HepG2 (cell line): ENCODE results near the gene SULT2B1. TPM values are rescaled to one million over a fixed set of nuclear protein-coding genes. Genes with fewer than 3 reads are reported as not detected.

Experiments used
- GLI4 ChIP-seq: sonication (generic); formaldehyde crosslinking; IDR thresholded peaks from 2 replicates; pipeline ENCODE4 v1.5.1; 2020; ENCODE audit warnings: missing genetic modification reagents, mild to moderate bottlenecking, moderate library complexity, borderline replicate concordance
- HDAC2 ChIP-seq: sonication (generic); formaldehyde crosslinking; IDR thresholded peaks from 2 replicates; pipeline ENCODE4 v1.4.0; 2020; ENCODE audit warnings: missing genetic modification reagents
- KDM5B ChIP-seq: sonication (generic); formaldehyde crosslinking; IDR thresholded peaks from 2 replicates; pipeline ENCODE4 v1.4.0; 2020; ENCODE audit warnings: missing genetic modification reagents, mild to moderate bottlenecking, borderline replicate concordance
- KLF13 ChIP-seq: sonication (generic); formaldehyde crosslinking; IDR thresholded peaks from 2 replicates; pipeline ENCODE4 v1.4.0; 2020; ENCODE audit warnings: mild to moderate bottlenecking, missing genetic modification reagents
- MEIS2 ChIP-seq: sonication (generic); formaldehyde crosslinking; IDR thresholded peaks from 2 replicates; pipeline ENCODE4 v1.9.0; 2021; ENCODE audit warnings: mild to moderate bottlenecking, missing genetic modification reagents
- POLR2G ChIP-seq: fragments of 200-400 bp; formaldehyde crosslinking; IDR thresholded peaks from 2 replicates; pipeline ENCODE4 v1.6.1; 2018; ENCODE audit warnings: mild to moderate bottlenecking, low read depth, low read length, moderate library complexity
- RARA ChIP-seq: IDR thresholded peaks from 2 replicates; pipeline ENCODE4 v1.6.1; 2016; ENCODE audit warnings: missing genetic modification reagents, missing compliant biosample characterization
- THAP8 ChIP-seq: sonication (generic); formaldehyde crosslinking; IDR thresholded peaks from 2 replicates; pipeline ENCODE4 v1.5.1; 2020; ENCODE audit warnings: missing genetic modification reagents, mild to moderate bottlenecking, borderline replicate concordance
- THRA ChIP-seq: sonication (generic); formaldehyde crosslinking; IDR thresholded peaks from 2 replicates; pipeline ENCODE4 v1.4.0; 2020; ENCODE audit warnings: missing genetic modification reagents, borderline replicate concordance
- UBTF ChIP-seq: sonication (generic); formaldehyde crosslinking; IDR thresholded peaks from 2 replicates; pipeline ENCODE4 v1.4.0; 2020; ENCODE audit warnings: mild to moderate bottlenecking, missing genetic modification reagents
- ZBTB2 ChIP-seq: sonication (generic); formaldehyde crosslinking; IDR thresholded peaks from 2 replicates; pipeline ENCODE4 v1.8.0; 2022; ENCODE audit warnings: low read depth, missing genetic modification reagents
- ZBTB33 ChIP-seq: sonication (generic); formaldehyde crosslinking; IDR thresholded peaks from 2 replicates; pipeline ENCODE4 v1.4.0; 2020; ENCODE audit warnings: missing genetic modification reagents
- ZEB1 ChIP-seq: IDR thresholded peaks from 2 replicates; pipeline ENCODE4 v1.6.1; 2012; ENCODE audit warnings: mild to moderate bottlenecking, low read depth, inconsistent platforms; ENCODE audit not compliant: insufficient replicate concordance
- ZNF205 ChIP-seq: IDR thresholded peaks from 2 replicates; pipeline ENCODE4 v1.6.1; 2018; ENCODE audit warnings: missing biosample characterization, missing genetic modification reagents
- ZNF263 ChIP-seq: sonication (generic); formaldehyde crosslinking; IDR thresholded peaks from 2 replicates; pipeline ENCODE4 v1.4.0; 2020; ENCODE audit warnings: missing genetic modification reagents
- ZNF556 ChIP-seq: sonication (generic); formaldehyde crosslinking; IDR thresholded peaks from 2 replicates; pipeline ENCODE4 v1.4.0; 2020; ENCODE audit warnings: mild to moderate bottlenecking, missing genetic modification reagents, borderline replicate concordance
- ZNF615 ChIP-seq: sonication (generic); formaldehyde crosslinking; IDR thresholded peaks from 2 replicates; pipeline ENCODE4 v1.5.0; 2020; ENCODE audit warnings: mild to moderate bottlenecking, missing genetic modification reagents, borderline replicate concordance
- ZNF619 ChIP-seq: sonication (generic); formaldehyde crosslinking; IDR thresholded peaks from 2 replicates; pipeline ENCODE4 v1.4.0; 2020; ENCODE audit warnings: mild to moderate bottlenecking, missing genetic modification reagents
- ZNF768 ChIP-seq: sonication (generic); formaldehyde crosslinking; IDR thresholded peaks from 2 replicates; pipeline ENCODE4 v1.4.0; 2020; ENCODE audit warnings: missing genetic modification reagents
- ZNF784 ChIP-seq: sonication (generic); formaldehyde crosslinking; IDR thresholded peaks from 2 replicates; pipeline ENCODE4 v1.5.1; 2020; ENCODE audit warnings: missing genetic modification reagents, mild to moderate bottlenecking, borderline replicate concordance
- ZSCAN25 ChIP-seq: sonication (generic); formaldehyde crosslinking; IDR thresholded peaks from 2 replicates; pipeline ENCODE4 v1.8.0; 2022; ENCODE audit warnings: mild to moderate bottlenecking, missing genetic modification reagents
- polyA plus RNA-seq, 8 experiments: library from polyadenylated mRNA; depleted of rRNA in 3 of 8; stranded (reverse) in 7 of 8; unstranded in 1 of 8; fragments of >200 nt; fragmentation: Illumina TruSeq in 4 of 8; extraction: Trizol in 4 of 8; gene quantifications; 2 replicates each; pipeline versions ENCODE4 v1.2.1 to v1.2.3, GENCODE V29; 2011 to 2016; ENCODE audit warnings: low read depth in 4 of 8, missing spikeins in 1 of 8, mixed read lengths in 1 of 8; ENCODE audit not compliant: insufficient read depth in 1 of 8
- total RNA-seq, 5 experiments: library from RNA; depleted of rRNA; stranded (reverse); fragments of >200 nt; fragmentation: Illumina TruSeq; extraction: Trizol; gene quantifications; 2 replicates each; pipeline ENCODE4 v1.2.3, GENCODE V29; 2016; ENCODE audit warnings: low read depth in 1 of 5

SULT2B1 gene
- total and polyA plus RNA-seq, 2 of the 13 experiments (the other 11 are each of a cell fraction or from before 2014, with no cell fraction given), result 0.13 TPM; not detected in 1

- TF ChIP-seq ZBTB33 (CRISPR knock-in tag), result peak; percentile 44; the same call in 1 of the 2 replicates
- TF ChIP-seq ZNF615 (CRISPR knock-in tag), result no peak
- TF ChIP-seq ZEB1, result no peak
- TF ChIP-seq KLF13 (CRISPR knock-in tag), result no peak
- TF ChIP-seq HDAC2 (CRISPR knock-in tag), result peak; percentile 40; the same call in 1 of the 2 replicates
- no peak for TF ChIP-seq THAP8 (CRISPR knock-in tag)
- TF ChIP-seq ZNF263 (CRISPR knock-in tag), result peak; percentile 22; the same call in 1 of the 2 replicates
- 0 out of 2 replicates have a peak, but pooled peaks have one; percentile 30 for TF ChIP-seq ZNF784 (CRISPR knock-in tag)
- TF ChIP-seq THRA (CRISPR knock-in tag), result peak; percentile 33; the same call in 1 of the 2 replicates
- TF ChIP-seq ZSCAN25 (CRISPR knock-in tag), result 0 out of 2 replicates have a peak, but pooled peaks have one; percentile 36
- TF ChIP-seq ZNF619 (CRISPR knock-in tag), result no peak
- TF ChIP-seq ZNF768 (CRISPR knock-in tag), result peak; percentile 62; the same call in 1 of the 2 replicates
- 0 out of 2 replicates have a peak, but pooled peaks have one; percentile 23 for TF ChIP-seq POLR2G
- peak; percentile 25; the same call in 1 of the 2 replicates for TF ChIP-seq RARA (CRISPR knock-in tag)
- TF ChIP-seq ZNF205, result no peak
- no peak for TF ChIP-seq ZBTB2 (CRISPR knock-in tag)
- TF ChIP-seq MEIS2, result no peak
- no peak for TF ChIP-seq ZNF556 (CRISPR knock-in tag)
- no peak for TF ChIP-seq KDM5B
- no peak for TF ChIP-seq GLI4 (CRISPR knock-in tag)
- TF ChIP-seq UBTF (CRISPR knock-in tag), result peak; percentile 52; the same call in 1 of the 2 replicates
These were observed 16.4 kb downstream of the SULT2B1 start (continued) for GRCh38 chr19:48568345-48568886.
